ENCODE data around the gene KRT16.

Gene KRT16

GRCh38 chr17:41636652-41637051 is 24.1 kb upstream of the KRT16 start:
- H3K27me3 ChIP-seq (ENCODE audit: insufficient read depth, low read length, poor library complexity): no peaks in the 10 kb centered on the region
- no peaks in the 10 kb centered on the region for H3K4me1 ChIP-seq (ENCODE audit: insufficient read depth, low read length)
- H3K36me3 ChIP-seq (ENCODE audit: insufficient read depth, low read length): no peaks in the 10 kb centered on the region
- H3K79me2 ChIP-seq (ENCODE audit: insufficient read depth, low read length): no peaks in the 10 kb centered on the region
- no peak overlapping the region for H3K27ac ChIP-seq (ENCODE audit: low read length)
- H3K9ac ChIP-seq (ENCODE audit: low read depth, low read length): no peak overlapping the region
- peaks cover 8% of the 10 kb centered on the region; the same call in 1 of the 2 replicates for H4K20me1 ChIP-seq (ENCODE audit: insufficient read depth, low read length)
- no peak overlapping the region for H2AFZ ChIP-seq (ENCODE audit: low read depth, low read length)
- no peak overlapping the region for H3K4me3 ChIP-seq (ENCODE audit: low read depth in 1 of 2, low read length in 2 of 2)
- DNase-seq (no peak), ATAC-seq (ENCODE audit: insufficient read depth, low read depth) (no peak)
- H3K9me3 ChIP-seq (ENCODE audit: insufficient read depth, low read length, severe bottlenecking): no peaks in the 10 kb centered on the region
- no peak overlapping the region for H3K4me2 ChIP-seq (ENCODE audit: insufficient read depth, low read length)
- no peak for TF ChIP-seq CTCF (IDR thresholded peaks at IDR 0.05; ENCODE audit: borderline replicate concordance, extremely low read depth, low read length, poor library complexity, severe bottlenecking)
- TF ChIP-seq EZH2 (IDR thresholded peaks at IDR 0.05; ENCODE audit: borderline replicate concordance, low read depth, low read length, severe bottlenecking): no peak

GRCh38 chr17:41635121-41636097 is 22.8 kb upstream of the KRT16 start:
- no peak overlapping the region for H3K27ac ChIP-seq (ENCODE audit: low read length)
- H3K4me1 ChIP-seq (ENCODE audit: insufficient read depth, low read length): no peaks in the 10 kb centered on the region
- no peaks in the 10 kb centered on the region for H3K36me3 ChIP-seq (ENCODE audit: insufficient read depth, low read length)
- no peak for DNase-seq
- no peaks in the 10 kb centered on the region for H3K9me3 ChIP-seq (ENCODE audit: insufficient read depth, low read length, severe bottlenecking)
- peaks cover 8% of the 10 kb centered on the region; the same call in 1 of the 2 replicates for H4K20me1 ChIP-seq (ENCODE audit: insufficient read depth, low read length)
- H2AFZ ChIP-seq (ENCODE audit: low read depth, low read length): no peak overlapping the region
- no peak overlapping the region for H3K9ac ChIP-seq (ENCODE audit: low read depth, low read length)
- no peak overlapping the region for H3K4me3 ChIP-seq (ENCODE audit: low read depth in 1 of 2, low read length in 2 of 2)
- H3K79me2 ChIP-seq (ENCODE audit: insufficient read depth, low read length): no peaks in the 10 kb centered on the region
- TF ChIP-seq EZH2 (IDR thresholded peaks at IDR 0.05; ENCODE audit: borderline replicate concordance, low read depth, low read length, severe bottlenecking): no peak
- TF ChIP-seq CTCF (IDR thresholded peaks at IDR 0.05; ENCODE audit: borderline replicate concordance, extremely low read depth, low read length, poor library complexity, severe bottlenecking): no peak
- no peaks in the 10 kb centered on the region for H3K27me3 ChIP-seq (ENCODE audit: insufficient read depth, low read length, poor library complexity)
- no peak overlapping the region for H3K4me2 ChIP-seq (ENCODE audit: insufficient read depth, low read length)
- ATAC-seq (ENCODE audit: insufficient read depth, low read depth): no peak

GRCh38 chr17:41634639-41635038 is 22.1 kb upstream of the KRT16 start:
- Histone ChIP-seq H3K27ac (ENCODE audit: low read length) (no peak overlapping the region), H3K27me3 (ENCODE audit: insufficient read depth, low read length, poor library complexity) (no peaks in the 10 kb centered on the region), H4K20me1 (ENCODE audit: insufficient read depth, low read length) (peaks cover 8% of the 10 kb centered on the region; the same call in 1 of the 2 replicates), H3K4me1 (ENCODE audit: insufficient read depth, low read length) (no peaks in the 10 kb centered on the region), H3K4me3 (ENCODE audit: low read depth in 1 of 2, low read length in 2 of 2) (no peak overlapping the region), H3K36me3 (ENCODE audit: insufficient read depth, low read length) (no peaks in the 10 kb centered on the region), H2AFZ (ENCODE audit: low read depth, low read length) (no peak overlapping the region), H3K4me2 (ENCODE audit: insufficient read depth, low read length) (no peak overlapping the region), H3K9ac (ENCODE audit: low read depth, low read length) (no peak overlapping the region), H3K9me3 (ENCODE audit: insufficient read depth, low read length, severe bottlenecking) (no peaks in the 10 kb centered on the region), H3K79me2 (ENCODE audit: insufficient read depth, low read length) (no peaks in the 10 kb centered on the region)
- TF ChIP-seq EZH2 (IDR thresholded peaks at IDR 0.05; ENCODE audit: borderline replicate concordance, low read depth, low read length, severe bottlenecking): no peak
- no peak for TF ChIP-seq CTCF (IDR thresholded peaks at IDR 0.05; ENCODE audit: borderline replicate concordance, extremely low read depth, low read length, poor library complexity, severe bottlenecking)
- no peak for ATAC-seq (ENCODE audit: insufficient read depth, low read depth)
- DNase-seq: no peak
